GM19438 (cell line): Measurements from ENCODE around the gene MGLL.
"Not testable (repeated sequence)": the region's sequence is repeated elsewhere in the genome, so short reads cannot be mapped to it uniquely, and the experiment has no call there.

Experiments used
- ATAC-seq: cut with Tn5 transposase; IDR thresholded peaks from one replicate; pipeline ENCODE4 v1.9.1; 2021; ENCODE audit warnings: low read depth; ENCODE audit not compliant: unreplicated experiment

MGLL gene

DNA sequence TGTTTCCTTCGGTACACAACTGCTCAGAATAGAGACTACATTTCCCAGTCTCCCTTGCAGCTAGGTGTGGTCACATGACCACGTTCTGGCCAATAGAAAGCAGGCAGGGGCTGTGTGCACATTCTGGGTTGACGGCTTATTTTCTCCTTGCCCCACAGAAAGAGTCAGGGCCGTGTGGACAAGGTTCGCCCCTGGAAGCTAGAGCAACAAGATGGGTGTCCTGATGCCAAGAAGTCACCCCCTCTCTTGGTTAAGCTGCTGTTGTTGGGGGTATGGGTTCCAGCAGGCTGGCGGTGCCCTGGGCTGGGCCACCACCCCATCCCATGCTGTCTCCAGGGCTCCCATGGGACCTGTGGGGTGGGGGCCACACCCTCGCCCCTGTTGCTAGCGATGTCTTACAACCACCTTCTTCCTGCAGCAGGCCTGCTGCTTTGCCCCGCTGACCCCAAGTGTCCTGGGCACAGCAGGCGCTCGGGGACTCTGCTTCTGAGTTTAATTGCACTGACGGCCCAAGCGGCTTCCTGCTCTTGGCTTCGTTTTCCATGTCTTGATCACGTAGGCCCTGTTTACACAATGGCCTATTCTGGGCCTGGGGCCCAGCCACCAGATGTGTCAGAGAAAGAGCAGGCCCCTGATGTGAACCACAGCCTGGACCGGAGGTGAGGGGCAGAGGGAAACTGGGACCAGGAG lies 124.6 kb downstream of the MGLL start:
- peak; percentile 60 for ATAC-seq

DNA sequence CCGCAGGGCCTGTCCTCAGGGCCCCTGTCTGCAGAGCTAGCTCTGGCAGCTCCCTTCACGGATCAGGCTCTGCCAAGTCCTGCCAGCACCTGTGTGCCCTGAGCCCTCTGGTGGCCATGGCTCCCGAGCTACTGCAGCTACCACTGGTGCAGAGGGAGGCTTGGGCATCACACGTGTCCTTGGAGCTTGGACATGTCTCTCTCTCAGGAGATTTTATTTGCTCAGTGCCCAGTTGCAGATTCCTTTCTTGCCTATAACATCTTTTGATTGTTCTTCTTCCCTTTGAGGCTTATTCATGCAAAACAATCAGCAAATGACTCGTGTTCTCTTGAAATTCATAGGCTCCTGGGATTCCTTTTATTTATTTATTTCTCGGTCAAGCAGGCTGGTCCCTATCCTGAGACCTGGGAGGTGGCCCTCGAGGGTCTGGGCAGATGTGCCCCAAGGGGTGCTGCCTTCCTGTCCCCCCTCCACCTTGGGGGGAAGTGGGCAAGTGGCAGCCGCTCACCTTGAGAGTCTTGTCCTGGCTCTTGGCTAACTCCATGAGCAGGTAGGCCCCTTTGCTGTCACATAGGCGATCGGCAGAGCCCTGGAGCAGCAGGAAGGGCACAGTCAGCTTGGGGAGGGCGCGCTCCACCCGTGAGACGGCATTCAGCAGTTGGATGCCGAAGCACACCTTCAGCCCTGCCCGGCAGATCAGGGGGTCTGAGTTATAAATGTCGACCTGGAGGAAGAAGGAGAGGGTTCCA lies 127.7 kb downstream of the MGLL start:
- ATAC-seq, result no peak

GRCh38 chr3:127693336-127693843 lies 128.9 kb downstream of the MGLL start:
- ATAC-seq, result no peak

DNA sequence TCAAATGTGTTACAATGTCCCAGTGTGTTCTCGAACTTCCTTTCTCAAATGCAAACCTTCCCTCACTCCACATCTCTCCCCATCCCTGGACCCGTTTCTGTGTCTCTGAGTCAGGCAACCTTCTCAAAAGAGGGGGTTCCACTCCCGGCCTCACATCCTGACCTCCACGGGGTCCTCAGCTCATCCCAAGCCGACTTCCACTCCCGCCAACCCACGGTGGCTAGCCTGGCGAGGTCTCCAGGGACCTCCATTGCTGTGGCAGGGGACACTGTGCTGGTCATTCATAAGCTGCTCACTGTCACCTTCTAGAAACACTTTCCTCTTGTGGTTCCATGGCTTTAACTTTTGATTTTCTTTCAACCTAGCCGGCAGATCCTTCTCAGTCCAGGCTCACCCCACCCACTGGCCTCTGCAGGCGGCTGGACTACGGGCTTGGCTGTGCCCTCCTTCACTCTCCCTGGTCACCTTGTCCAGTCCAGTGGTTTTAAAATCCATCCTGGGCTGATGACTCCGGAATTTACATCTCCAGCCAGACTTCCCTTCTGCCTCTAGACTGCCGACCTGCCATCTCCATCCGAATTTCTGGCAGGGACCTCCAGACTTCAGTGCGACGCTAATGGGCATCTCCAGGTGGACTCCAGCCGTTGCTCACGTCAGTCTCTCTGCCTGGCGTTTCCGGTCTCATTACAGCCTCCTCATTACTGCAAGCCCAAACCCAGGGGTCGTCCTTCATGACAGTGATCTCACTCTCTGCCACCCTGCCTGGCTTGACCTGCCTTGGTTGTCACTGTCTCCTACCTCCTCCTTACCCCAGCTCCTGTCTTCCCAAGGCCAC lies 129.6 kb downstream of the MGLL start:
- ATAC-seq, result no peak

GRCh38 chr3:127691974-127692373 lies 130.3 kb downstream of the MGLL start:
- no peak for ATAC-seq

DNA sequence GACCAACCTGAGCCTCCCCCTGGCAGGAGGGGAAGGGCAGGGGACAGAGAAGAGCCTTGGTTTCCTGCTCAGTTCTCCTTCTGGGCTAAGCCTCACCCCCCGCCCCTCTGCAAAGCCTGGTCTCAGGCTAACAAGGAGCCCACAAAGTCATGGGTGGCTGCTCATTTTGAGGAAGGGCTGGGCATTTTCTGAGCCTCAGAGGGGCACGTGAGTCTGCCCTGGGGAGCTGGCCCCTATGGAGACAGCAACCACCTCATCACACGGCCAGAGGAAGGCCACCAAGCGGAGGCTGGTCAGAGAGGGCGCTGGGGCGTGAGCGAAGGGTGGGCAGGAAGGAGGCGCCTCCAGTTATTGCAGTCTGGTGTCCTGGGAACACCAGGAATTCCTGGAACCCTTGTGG lies 130.8 kb downstream of the MGLL start:
- ATAC-seq, result no peak

GRCh38 chr3:127690823-127691452 lies 131.4 kb downstream of the MGLL start:
- no peak for ATAC-seq

DNA sequence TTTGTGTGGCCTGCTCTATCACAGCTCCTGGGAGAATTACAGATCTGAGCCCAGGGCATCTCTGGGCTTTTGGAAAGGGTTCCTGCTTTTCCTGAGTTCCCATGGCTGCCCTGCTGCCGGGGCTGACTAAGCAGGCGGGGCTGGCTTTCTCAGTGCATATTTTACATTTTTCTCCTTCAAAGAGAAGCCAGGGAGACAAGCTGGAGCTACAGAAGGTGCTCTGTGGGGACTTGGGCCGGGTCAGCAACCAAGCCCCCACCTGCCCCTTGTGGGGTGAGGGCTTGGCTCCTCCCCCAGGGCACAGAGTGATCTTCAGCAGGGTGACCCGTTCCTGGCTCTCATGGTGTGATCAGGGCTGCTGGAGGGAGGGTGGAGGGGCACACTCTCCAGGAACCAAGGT lies 132.2 kb downstream of the MGLL start:
- ATAC-seq, result no peak

GRCh38 chr3:127689266-127689860 lies 133.0 kb downstream of the MGLL start:
- ATAC-seq, result no peak

- no peak for ATAC-seq
Observed at GRCh38 chr3:127688416-127689265, 133.7 kb downstream of the MGLL start.

GRCh38 chr3:127688022-127688415 lies 134.3 kb downstream of the MGLL start:
- ATAC-seq, result no peak

DNA sequence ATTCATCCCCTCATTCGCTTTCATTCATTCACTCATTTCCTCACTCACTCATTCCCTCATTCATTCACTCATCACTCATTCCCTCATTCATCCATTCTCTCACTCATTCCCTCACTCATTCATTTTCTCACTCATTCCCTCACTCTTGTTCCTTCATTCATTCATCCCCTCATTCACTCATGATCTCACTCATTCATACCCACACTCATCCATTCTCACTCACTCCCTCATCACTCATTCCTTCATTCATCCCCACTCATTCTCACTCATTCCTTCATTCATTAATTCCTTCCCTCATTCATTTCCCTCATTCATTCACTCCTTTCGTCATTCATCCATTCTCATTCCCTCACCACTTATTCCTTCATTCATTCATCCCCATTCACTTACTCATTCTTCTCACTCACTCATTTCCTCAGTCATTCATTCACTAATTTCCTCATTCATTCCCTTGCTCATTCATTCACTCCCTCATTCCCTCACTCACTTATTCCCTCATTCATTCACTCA lies 135.0 kb downstream of the MGLL start:
- no peak for ATAC-seq

- ATAC-seq, result no peak
Observed at GRCh38 chr3:127686512-127686894, 135.8 kb downstream of the MGLL start.

DNA sequence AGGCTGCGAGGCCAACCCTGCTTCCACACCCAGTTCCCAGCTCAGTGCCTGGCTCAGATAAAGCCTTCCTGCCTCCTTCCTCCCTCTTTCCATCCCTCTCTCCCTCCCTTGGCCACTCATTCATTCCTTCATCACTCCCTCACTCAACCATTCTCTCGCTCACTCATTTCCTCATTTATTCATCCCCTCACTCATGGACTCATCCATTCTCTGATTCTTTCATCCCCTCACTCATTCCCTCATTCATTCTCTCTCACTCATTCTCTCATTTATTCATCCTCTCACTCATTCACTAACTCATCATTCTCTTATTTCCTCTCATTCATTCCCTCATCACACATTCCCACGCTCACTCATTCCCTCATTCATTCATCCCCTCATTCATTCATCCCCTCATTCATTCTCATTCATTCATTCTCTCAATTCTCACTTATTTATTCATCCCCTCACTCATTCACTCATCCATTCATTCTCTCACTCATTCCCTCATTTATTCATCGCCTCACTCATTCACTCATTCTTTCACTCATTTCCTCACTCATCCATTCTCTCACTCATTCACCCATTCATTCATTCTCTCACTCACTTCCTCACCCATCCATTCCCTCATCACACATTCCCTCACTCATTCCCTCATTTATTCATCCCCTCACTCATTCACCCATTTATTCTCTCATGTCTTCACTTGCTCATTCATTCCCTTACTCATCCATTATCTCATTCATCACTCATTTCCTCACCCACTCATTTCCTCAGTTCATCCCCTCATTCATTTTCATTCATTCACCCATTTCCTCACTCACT lies 136.4 kb downstream of the MGLL start:
- no peak for ATAC-seq

DNA sequence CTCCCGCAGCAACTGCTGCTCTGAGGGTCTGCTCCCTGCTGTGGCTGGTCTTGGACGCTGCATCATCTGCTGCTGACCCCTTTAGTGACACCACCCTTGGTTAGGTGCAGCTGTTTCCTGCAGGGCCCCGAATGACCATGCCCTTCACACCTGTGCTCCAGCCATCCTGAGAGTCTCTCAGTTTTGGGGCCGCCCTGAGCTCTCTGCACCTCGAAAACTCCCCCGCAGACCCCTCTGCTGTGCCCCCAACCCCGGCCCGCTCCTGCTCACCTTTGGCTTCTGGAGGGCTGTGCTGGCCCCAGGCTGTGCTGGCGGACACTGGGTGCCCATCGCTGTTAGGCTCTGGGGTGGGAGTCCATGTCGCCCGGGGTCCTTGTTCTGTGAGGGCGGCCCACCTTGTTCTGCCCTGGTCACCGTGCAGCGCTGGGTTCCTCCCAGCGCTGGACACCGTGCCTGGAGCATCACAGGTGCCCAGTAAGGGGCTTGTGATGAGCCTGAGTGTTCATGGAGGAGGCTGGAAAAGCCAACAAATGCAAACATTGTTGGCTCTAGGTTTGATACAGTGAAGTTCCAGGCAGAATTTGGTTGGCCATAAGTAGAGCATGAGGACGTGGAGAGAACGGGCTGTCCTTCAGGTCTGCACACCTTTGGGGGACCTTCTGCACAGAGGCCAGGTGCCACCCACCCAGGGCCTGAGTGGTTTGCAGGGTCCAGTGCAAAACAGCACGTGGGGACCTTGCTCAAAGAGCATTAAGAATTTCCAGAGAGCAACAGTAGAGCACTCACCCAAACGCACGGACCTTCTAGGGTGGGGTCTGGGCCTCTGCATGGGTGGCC lies 137.2 kb downstream of the MGLL start:
- ATAC-seq, result no peak

- no peak for ATAC-seq
Observed at GRCh38 chr3:127682561-127682960, 139.8 kb downstream of the MGLL start.

DNA sequence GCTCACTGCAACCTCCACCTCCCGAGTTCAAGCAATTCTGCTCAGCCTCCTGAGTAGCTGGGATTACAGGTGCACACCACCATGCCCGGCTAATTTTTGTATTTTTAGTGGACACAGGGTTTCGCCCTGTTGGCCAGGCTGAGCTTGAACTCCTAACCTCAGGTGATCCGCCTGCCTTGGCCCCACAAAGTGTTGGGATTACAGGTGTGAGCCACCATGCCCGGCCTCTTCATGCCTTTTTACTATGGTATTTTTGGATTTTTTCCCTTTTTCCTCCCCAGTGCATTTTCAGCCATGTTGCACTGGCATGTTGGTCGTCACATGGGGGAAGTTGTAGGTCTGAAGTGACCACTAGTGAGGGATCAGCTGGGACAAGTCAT lies 140.2 kb downstream of the MGLL start:
- ATAC-seq, result not testable (repeated sequence)

GRCh38 chr3:127680798-127681221 lies 141.5 kb downstream of the MGLL start:
- no peak for ATAC-seq
